ENCODE measurements around the gene GPR17.

GPR17 gene

GRCh38 chr2:127627740-127628571 lies 18.0 kb upstream of the GPR17 start:
- DNase-seq (ENCODE audit: low spot score in 2 of 2) (no peak), ATAC-seq (replicated peaks; ENCODE audit: extremely low read depth, poor library complexity, severe bottlenecking) (no peak)
- no peaks in the 10 kb centered on the region for H3K4me1 Mint-ChIP-seq
- H3K27ac Mint-ChIP-seq (ENCODE audit: low read depth), result no peak overlapping the region
- no peaks in the 10 kb centered on the region for H3K36me3 Mint-ChIP-seq (ENCODE audit: insufficient read depth)
- no peaks in the 10 kb centered on the region for H3K9me3 Mint-ChIP-seq
- H3K27me3 Mint-ChIP-seq, result peaks cover 9% of the 10 kb centered on the region
- no peak overlapping the region for H3K4me3 Mint-ChIP-seq

- DNase-seq (ENCODE audit: low spot score in 2 of 2) (no peak), ATAC-seq (replicated peaks; ENCODE audit: extremely low read depth, poor library complexity, severe bottlenecking) (no peak)
- Mint-ChIP-seq H3K4me1 (no peaks in the 10 kb centered on the region), H3K36me3 (ENCODE audit: insufficient read depth) (no peaks in the 10 kb centered on the region), H3K27ac (ENCODE audit: low read depth) (no peak overlapping the region), H3K9me3 (no peaks in the 10 kb centered on the region), H3K4me3 (no peak overlapping the region), H3K27me3 (peaks cover under 1% of the 10 kb centered on the region)
Measured at GRCh38 chr2:127628767-127629614, 17.0 kb upstream of the GPR17 start.

GRCh38 chr2:127629637-127630036 lies 16.3 kb upstream of the GPR17 start:
- Mint-ChIP-seq H3K36me3 (ENCODE audit: insufficient read depth) (no peaks in the 10 kb centered on the region), H3K9me3 (no peaks in the 10 kb centered on the region), H3K4me1 (no peaks in the 10 kb centered on the region), H3K27me3 (no peaks in the 10 kb centered on the region), H3K4me3 (no peak overlapping the region), H3K27ac (ENCODE audit: low read depth) (no peak overlapping the region)
- DNase-seq (ENCODE audit: low spot score in 2 of 2) (no peak), ATAC-seq (replicated peaks; ENCODE audit: extremely low read depth, poor library complexity, severe bottlenecking) (no peak)

- Mint-ChIP-seq H3K27ac (ENCODE audit: low read depth) (no peak overlapping the region), H3K36me3 (ENCODE audit: insufficient read depth) (no peaks in the 10 kb centered on the region), H3K4me1 (no peaks in the 10 kb centered on the region), H3K27me3 (no peaks in the 10 kb centered on the region), H3K9me3 (no peaks in the 10 kb centered on the region), H3K4me3 (no peak overlapping the region)
- ATAC-seq (replicated peaks; ENCODE audit: extremely low read depth, poor library complexity, severe bottlenecking) (no peak), DNase-seq (ENCODE audit: low spot score in 2 of 2) (no peak)
Measured at GRCh38 chr2:127630096-127630863, 15.7 kb upstream of the GPR17 start.

DNA sequence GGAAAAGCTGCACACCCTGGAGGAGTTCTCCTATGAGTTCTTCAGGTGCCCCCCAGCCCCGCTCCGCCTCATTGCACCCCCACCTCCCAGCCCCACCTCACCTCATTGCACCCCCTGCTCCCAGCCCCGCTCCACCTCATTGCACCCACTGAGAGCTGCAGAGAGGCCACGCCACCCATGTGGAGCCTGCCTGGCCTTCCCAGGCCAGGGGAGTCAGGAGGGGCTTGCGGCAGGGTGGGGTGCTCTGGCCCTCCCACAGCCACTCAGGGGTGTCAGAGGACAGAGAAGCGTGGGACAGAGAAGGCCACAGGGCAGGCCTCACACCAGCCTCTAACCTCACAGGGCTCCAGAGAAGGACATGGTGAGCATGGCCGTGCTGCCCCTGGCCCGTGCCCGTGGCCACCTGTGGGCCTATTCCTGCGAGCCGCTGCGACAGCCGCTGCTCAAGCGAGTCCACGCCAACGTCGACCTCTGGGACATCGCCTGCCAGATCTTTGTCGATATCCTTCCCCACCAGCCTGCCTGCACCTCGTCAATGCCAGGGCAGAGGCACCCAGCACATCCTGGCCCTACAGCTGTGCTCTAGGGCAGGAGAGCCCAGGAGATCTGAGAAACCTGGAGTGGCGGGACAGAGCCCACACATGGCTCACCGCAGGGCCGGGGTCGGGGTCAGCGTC lies 15.0 kb upstream of the GPR17 start:
- Mint-ChIP-seq H3K4me3 (no peak overlapping the region), H3K9me3 (no peaks in the 10 kb centered on the region), H3K36me3 (ENCODE audit: insufficient read depth) (no peaks in the 10 kb centered on the region), H3K4me1 (no peaks in the 10 kb centered on the region), H3K27me3 (no peaks in the 10 kb centered on the region), H3K27ac (ENCODE audit: low read depth) (no peak overlapping the region)
- DNase-seq (ENCODE audit: low spot score in 2 of 2), result no peak
- ATAC-seq (replicated peaks; ENCODE audit: extremely low read depth, poor library complexity, severe bottlenecking), result no peak

GRCh38 chr2:127631541-127631996 lies 14.4 kb upstream of the GPR17 start:
- Mint-ChIP-seq H3K4me3 (no peak overlapping the region), H3K4me1 (no peaks in the 10 kb centered on the region), H3K36me3 (ENCODE audit: insufficient read depth) (no peaks in the 10 kb centered on the region), H3K27me3 (no peaks in the 10 kb centered on the region), H3K9me3 (no peaks in the 10 kb centered on the region), H3K27ac (ENCODE audit: low read depth) (no peak overlapping the region)
- ATAC-seq (replicated peaks; ENCODE audit: extremely low read depth, poor library complexity, severe bottlenecking) (no peak), DNase-seq (ENCODE audit: low spot score in 2 of 2) (no peak)

DNA sequence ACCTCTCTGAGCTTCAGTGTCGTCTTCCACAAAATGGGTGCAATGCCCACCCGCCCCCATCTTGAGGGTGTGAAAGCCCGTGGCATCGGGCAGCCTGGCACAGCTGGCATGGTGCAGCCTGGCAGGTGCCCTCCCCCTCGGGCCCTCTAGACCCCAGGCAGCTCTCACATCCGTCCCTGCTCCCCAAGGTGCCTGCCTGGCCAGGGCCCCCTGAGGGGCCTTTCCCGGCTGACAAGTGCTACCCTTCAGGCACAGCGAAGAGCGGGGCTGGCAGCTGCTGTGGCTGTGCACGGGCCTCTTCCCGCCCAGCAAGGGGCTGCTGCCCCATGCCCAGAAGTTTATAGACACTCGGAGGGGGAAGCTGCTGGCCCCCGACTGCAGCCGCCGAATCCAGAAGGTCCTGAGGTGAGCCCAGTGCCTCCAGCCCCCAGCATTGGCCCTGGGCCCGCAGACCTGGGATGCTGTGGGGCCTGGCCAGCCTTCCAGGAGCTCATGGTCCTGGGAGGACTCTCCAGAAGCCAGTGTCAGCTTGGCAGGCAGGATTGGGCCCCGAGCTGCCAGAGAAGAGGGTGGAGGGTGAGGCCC lies 13.9 kb upstream of the GPR17 start:
- H3K36me3 Mint-ChIP-seq (ENCODE audit: insufficient read depth), result no peaks in the 10 kb centered on the region
- H3K27me3 Mint-ChIP-seq, result no peaks in the 10 kb centered on the region
- H3K4me3 Mint-ChIP-seq, result no peak overlapping the region
- ATAC-seq (replicated peaks; ENCODE audit: extremely low read depth, poor library complexity, severe bottlenecking) (no peak), DNase-seq (ENCODE audit: low spot score in 2 of 2) (no peak)
- H3K9me3 Mint-ChIP-seq, result no peaks in the 10 kb centered on the region
- no peaks in the 10 kb centered on the region for H3K4me1 Mint-ChIP-seq
- H3K27ac Mint-ChIP-seq (ENCODE audit: low read depth), result no peak overlapping the region

DNA sequence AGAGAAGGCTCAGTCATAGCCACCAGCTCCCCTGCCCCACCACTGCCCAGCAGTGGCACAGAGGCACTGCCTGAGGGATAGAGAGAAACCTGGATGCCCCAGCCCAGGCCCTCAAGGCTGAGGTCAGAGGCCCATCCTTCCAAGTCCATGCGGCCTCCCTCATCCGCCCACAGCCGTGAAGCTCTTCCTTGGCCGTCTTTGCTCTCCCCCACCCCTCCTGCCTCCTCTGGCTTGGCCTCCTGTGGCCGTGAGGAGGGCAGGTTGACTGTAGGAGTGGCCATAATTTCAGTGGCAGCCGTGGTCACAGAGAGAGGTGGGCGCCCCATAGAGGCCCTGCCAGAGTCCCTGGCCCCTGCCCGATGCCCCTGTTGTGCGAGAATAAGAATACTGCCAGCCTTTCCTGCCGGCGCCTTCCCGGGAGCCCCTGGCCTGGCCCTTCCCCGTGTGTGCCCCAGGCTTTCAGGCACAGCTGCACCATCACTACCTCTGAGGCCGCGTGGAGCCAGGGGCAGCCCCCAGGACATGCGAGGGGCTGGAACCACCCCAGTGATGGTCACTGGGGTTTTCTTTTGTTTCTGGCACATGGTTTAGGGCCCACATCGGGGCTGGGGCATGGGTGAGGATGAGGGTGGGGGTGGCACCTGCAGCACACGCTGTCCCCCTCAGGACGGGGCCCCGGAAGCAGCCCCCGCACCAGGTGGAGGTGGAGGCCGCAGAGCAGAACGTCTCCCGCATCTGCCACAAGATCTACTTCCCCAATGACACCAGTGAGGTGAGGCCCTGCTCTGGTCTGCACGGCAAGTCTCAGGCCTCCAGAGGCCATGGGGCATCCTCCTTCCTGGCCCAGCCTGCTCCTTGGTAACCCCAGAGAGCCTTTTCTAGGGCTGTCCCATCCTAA lies 13.1 kb upstream of the GPR17 start:
- Mint-ChIP-seq H3K9me3 (no peaks in the 10 kb centered on the region), H3K4me1 (peaks cover 3% of the 10 kb centered on the region), H3K27ac (ENCODE audit: low read depth) (no peak overlapping the region), H3K27me3 (no peaks in the 10 kb centered on the region), H3K36me3 (ENCODE audit: insufficient read depth) (no peaks in the 10 kb centered on the region), H3K4me3 (no peak overlapping the region)
- DNase-seq (ENCODE audit: low spot score in 2 of 2), result no peak
- ATAC-seq (replicated peaks; ENCODE audit: extremely low read depth, poor library complexity, severe bottlenecking), result no peak

DNA sequence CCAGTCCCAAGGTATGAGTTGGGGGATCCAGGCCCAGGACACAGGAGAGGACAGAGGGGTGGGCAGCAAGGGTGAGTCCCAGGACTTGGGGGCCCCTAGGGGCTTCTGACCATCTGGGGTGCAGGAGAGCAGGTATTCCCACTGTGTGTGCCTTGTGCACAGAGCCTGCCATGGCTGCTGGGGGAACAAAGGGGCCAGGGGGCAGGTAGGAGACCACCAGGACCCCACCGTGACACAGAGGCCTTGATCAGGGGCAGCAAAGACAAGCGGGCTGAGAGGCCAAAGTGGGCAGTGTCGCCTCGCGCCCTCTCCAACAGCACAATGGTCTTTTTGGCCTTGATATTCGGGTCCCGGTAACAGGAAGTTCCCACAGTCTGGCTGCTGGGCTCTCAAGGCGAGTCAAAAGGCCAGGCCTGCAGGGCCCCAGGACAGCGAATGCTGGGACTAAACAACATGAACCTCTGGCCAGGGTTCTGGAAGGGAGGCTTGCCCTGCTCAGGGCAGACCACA lies 12.3 kb upstream of the GPR17 start:
- no peak overlapping the region for H3K4me3 Mint-ChIP-seq
- peaks cover 5% of the 10 kb centered on the region for H3K4me1 Mint-ChIP-seq
- no peaks in the 10 kb centered on the region for H3K36me3 Mint-ChIP-seq (ENCODE audit: insufficient read depth)
- DNase-seq (ENCODE audit: low spot score in 2 of 2), result no peak
- no peaks in the 10 kb centered on the region for H3K27me3 Mint-ChIP-seq
- ATAC-seq (replicated peaks; ENCODE audit: extremely low read depth, poor library complexity, severe bottlenecking), result no peak
- H3K27ac Mint-ChIP-seq (ENCODE audit: low read depth), result no peak overlapping the region
- no peaks in the 10 kb centered on the region for H3K9me3 Mint-ChIP-seq

- Mint-ChIP-seq H3K27ac (ENCODE audit: low read depth) (no peak overlapping the region), H3K36me3 (ENCODE audit: insufficient read depth) (peaks cover 1% of the 10 kb centered on the region), H3K4me3 (no peak overlapping the region), H3K9me3 (no peaks in the 10 kb centered on the region), H3K4me1 (peaks cover 5% of the 10 kb centered on the region), H3K27me3 (no peaks in the 10 kb centered on the region)
- ATAC-seq (replicated peaks; ENCODE audit: extremely low read depth, poor library complexity, severe bottlenecking) (no peak), DNase-seq (ENCODE audit: low spot score in 2 of 2) (no peak)
Measured at GRCh38 chr2:127634066-127634617, 11.8 kb upstream of the GPR17 start.
